Measurements from ENCODE around the gene LRP1B.

Gene LRP1B

GRCh38 chr2:141737492-141738255 is 393.1 kb downstream of the LRP1B start:
- DNase-seq = no peak

DNA sequence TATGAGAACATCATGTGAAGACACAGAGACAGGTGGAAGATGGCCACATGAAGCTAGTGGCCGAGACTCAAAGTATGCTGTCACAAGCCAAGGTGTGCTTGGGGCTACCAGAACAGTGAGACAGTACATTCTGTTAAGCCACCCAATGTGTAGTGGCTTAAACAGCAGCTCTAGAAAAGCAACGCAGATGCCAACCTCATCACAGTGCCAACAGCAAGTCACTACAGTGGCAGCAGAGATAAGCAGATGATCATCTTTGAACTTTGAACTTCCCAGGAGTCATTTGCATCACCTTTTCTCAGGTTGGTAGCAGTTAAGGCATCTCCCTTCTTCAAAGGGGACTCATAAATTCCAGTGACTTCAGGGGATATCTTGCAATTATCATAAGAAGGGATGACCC is 394.4 kb downstream of the LRP1B start:
- no peak for DNase-seq

- no peak for DNase-seq
These were observed 401.9 kb downstream of the LRP1B start for GRCh38 chr2:141728886-141729285.

GRCh38 chr2:141728142-141728541 is 402.7 kb downstream of the LRP1B start:
- no peak for DNase-seq

GRCh38 chr2:141724426-141724825 is 406.4 kb downstream of the LRP1B start:
- DNase-seq = no peak

- no peak for DNase-seq
These were observed 407.0 kb downstream of the LRP1B start for GRCh38 chr2:141723814-141724213.

DNA sequence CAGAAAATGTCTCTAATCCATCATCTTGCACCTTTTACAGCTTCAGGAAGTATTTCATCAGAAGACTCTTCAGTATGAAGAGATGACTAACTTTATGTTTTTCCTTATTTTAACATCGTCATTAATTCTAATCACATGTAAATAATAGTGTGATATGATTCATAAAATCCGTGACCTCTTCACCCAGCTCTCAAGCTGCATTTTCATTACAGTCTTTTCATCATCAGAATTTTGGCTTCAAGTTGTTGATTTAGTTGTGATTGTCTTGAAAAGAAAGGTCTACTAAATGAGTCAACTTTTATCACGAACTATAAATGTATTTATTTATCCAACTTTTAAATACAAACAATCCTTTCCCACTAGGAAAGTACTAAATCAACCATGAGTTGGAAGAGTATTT is 410.3 kb downstream of the LRP1B start:
- no peak for DNase-seq

DNA sequence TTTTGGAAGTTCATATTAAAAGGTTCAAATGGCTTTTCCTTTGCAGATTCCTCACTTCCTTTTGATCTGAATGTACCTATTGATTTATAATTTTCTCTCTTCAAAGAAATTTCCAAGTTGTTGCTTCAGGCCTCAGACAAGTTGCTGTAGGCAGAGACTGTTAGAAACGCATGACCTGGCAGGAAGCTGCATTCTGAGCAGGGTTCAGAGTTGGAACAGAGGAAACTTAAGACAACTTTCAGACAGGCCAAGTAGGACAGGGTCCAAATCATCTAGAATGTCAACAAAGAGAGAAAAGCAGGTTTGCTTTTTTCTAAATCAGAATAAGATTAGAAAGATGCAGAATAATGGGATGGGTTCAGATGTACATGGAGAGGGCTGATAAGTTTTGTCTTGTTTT is 416.3 kb downstream of the LRP1B start:
- DNase-seq = no peak

- no peak for DNase-seq
These were observed 419.2 kb downstream of the LRP1B start for GRCh38 chr2:141711627-141712026.

DNA sequence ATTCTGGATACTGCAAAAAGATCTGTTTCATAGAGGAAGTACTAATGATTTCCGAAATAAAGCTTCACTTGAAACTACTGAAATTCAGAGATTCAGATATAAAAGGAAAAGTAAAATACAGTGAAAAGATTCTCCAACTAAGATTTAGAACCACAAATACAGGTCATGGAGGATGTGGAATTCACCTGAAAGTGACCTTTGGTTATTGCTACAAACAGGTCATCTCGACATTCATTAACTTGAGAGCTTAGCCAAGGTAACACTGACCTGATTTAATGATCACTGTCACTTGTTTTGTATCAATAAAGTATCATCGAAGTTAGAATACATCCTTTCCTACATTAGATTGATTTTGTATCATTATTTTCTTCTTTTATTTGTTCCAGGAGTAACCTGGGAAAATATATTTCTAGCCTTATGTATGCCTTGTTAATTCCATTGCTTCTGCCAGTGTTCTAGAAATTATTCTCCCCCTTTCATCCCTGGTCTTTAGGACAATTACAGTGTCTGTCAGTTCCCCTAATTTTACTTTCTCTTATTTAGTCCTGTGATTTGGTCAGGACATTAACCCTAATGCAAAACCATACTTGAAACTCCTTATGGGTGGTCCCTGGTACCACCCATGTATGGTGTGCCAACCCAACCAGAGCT is 420.1 kb downstream of the LRP1B start:
- DNase-seq = no peak

DNA sequence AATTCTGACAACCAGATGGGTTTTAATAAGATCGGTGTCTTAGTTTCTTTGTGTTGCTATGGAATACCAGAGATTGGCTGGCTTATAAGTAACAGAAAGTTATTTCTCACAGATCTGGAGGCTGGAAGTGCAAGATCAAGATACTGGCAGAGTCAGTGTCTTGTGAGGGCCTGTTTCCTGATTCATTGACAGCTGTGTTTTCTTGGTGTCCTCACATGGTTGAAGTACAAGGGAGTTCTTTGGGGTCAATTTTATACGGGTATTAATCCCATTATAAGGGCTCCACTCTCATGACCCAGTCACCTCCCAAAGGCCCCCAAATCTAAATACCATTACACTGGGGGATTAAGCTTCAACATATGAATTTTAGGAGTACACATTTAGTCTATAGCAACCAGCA is 421.1 kb downstream of the LRP1B start:
- no peak for DNase-seq

DNA sequence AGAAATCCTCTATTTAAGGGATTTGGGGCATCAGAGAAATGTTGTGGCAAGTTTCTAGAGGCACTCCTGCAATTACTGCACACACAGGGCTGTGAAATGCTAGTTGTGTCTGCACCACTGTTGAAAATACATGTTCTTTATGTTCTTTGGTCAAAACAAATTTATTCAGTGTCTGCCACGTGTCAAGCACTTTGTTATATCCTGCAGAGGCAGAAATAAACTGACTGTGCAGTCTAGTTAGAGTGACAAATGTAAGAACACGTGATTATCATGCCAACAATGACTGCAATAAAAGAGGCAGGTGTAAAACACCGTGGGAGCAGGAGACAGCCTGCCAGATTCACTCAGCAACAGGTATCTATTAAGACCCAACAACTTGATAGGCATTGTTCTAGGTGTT is 423.3 kb downstream of the LRP1B start:
- no peak for DNase-seq

DNA sequence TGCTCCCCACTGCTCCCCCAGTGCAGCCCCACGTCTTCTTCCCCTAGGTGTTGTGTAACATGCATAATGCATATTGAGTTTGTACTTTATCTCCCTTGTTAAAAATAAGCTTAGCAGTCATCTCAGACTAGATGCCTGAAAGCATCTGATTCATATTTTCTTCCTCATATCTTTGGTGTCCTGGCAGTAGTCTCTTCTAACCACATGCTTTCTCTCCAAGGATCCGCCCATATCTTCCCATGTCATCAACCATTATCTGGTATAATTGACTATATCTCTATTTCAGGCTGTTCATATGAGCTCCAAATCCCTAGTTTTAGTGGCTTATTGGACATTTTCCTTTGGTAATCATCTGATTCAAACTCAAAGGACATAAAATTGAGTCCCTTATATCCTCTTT is 426.3 kb downstream of the LRP1B start:
- no peak for DNase-seq

DNA sequence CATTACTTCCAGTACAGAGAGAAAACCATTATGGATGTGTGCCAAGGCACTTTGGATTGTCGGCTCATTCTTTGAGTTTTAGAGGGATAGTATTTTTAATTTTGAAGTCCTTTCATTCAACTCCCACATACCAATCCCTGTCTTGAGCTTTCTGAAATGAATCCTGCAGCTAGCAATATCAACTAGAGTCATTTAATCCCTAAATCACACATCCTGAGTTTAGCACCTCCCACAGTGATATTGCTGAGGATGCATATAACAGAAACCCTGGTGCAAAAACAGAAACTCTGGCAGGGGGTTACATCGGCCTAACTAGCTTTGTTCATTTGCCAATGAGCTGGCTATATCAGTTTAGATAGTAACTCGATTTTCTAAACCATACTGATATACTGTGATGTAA is 427.3 kb downstream of the LRP1B start:
- DNase-seq = no peak

DNA sequence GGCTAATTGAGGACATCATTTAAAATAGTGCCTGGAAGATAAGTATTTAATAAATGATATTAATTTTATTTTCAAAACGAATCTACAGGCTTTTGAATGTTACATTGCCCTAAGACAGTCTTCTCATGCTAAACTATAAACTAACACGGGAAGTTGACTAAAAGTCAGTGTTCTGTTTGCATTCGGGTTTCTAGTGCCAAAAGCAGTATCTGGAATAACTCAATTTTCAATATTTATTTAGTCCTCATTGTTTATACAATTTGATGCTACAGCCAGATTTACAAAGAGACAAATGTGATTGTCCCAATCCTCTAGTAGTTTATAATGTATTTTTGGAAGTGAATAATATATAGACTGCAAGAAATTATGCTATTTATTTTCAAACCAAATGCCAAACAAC is 429.2 kb downstream of the LRP1B start:
- no peak for DNase-seq

DNA sequence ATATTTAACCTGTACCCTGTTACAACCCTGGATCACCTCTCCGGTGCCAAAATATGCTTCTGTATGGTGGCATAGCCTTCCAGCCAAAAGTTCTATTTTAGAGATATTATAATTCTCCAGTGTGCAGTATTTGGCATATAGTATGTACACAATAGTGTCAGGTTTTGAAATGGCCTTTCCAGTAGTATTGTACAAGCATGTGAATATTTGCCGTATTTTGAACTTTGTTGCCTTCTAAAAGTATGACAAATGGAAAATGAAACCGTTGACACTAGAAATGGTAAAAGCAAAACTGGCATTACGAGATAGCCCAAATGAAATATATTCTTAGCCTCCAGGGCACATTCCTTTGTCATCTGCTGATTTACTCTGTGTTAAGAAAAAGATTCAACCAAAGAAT is 431.2 kb downstream of the LRP1B start:
- DNase-seq = no peak

DNA sequence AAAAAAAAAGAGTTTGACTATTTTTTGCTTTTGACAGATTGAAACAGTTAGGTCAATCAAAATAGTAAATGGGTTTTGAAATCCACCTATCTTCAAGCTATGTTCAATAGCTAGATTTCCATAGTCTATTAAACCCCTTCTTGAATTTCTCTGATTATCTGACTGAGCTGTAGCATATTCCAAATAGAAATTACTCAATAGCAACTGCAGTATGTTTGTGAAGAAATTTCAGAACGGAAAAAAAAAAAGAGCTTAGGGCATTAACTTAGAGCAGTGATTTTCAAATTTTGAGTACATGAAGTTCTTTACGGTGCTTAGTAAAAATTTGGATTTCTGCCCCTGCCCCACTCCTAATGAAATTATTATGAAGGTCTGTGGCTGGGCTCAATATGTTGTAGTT is 432.3 kb downstream of the LRP1B start:
- DNase-seq = no peak

DNA sequence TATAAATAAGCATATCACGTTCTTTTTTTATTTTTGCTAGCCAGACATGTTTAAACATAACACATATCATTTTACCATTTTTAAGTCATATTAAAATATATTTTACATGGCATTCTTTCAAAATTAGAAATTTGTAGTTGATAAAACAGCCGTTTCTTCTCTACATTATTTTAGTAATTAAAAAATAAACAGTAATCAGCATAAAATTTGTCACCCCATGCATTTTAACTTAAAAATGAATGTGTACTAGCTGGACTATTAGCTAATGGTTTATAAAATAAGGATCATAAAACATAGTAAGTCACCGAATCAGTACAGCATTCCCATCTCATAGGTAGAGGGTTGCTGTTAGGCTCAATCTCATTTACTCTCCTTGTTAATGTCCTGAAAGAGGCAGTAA is 433.8 kb downstream of the LRP1B start:
- no peak for DNase-seq

GRCh38 chr2:141694180-141694579 is 436.6 kb downstream of the LRP1B start:
- no peak for DNase-seq

GRCh38 chr2:141692829-141693228 is 438.0 kb downstream of the LRP1B start:
- DNase-seq = no peak

GRCh38 chr2:141676139-141676538 is 454.7 kb downstream of the LRP1B start:
- no peak for DNase-seq

DNA sequence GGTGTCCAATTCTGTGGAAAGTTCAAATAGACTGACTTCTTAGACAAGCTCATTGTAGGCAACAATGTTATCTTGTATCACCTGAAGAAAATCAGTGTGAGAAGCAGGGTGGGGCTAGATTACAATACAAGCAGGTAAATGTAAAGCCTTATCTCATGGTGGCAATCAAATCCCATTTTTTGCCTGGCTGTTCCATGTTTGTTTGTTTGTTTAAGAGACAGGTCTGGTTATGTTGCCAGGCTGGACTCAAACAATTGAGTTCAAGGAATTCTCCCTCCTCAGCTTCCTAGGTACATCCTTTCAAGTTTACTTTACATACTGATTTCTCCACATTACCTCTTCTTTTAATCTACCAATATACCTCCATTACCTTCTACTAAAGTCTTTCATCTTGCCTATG is 464.6 kb downstream of the LRP1B start:
- no peak for DNase-seq

GRCh38 chr2:141660232-141660631 is 470.6 kb downstream of the LRP1B start:
- no peak for DNase-seq

GRCh38 chr2:141654311-141654710 is 476.5 kb downstream of the LRP1B start:
- DNase-seq = no peak

- DNase-seq = no peak
These were observed 477.6 kb downstream of the LRP1B start for GRCh38 chr2:141653184-141653583.
